SK-N-MC (cell line): ENCODE results near the gene IFITM2.
A peak's percentile ranks its signal among the peaks of the same experiment; 100 is the strongest.
"Not testable (repeated sequence)": the region's sequence is repeated elsewhere in the genome, so short reads cannot be mapped to it uniquely, and the experiment has no call there.

Experiments
- DNase-seq: peaks from one replicate; pipeline ENCODE4 v3.0.0-alpha.2; 2011; ENCODE audit warnings: low read depth, low spot score
- H3K27ac ChIP-seq: fragments of 200-600 bp; sonication (generic); 2 replicates; pipeline ENCODE4 v1.5.1; 2016; ENCODE audit warnings: mixed run types
- H3K36me3 ChIP-seq: fragments of 200-600 bp; sonication (generic); 2 replicates; pipeline ENCODE4 v1.6.1; 2017; ENCODE audit warnings: antibody characterized with exemption, low read length, mixed read lengths; ENCODE audit not compliant: insufficient read depth
- H3K4me3 ChIP-seq: fragments of 200-600 bp; sonication (generic); 2 replicates; pipeline ENCODE4 v1.5.1; 2016
- H3K9ac ChIP-seq: fragments of 200-600 bp; sonication (generic); 2 replicates; pipeline ENCODE4 v1.8.0; 2017; ENCODE audit warnings: mixed run types, mixed read lengths; ENCODE audit not compliant: insufficient read length
- H3K9me3 ChIP-seq: fragments of 200-600 bp; sonication (generic); 2 replicates; pipeline ENCODE4 v1.6.1; 2017; ENCODE audit warnings: low read depth, mild to moderate bottlenecking, antibody characterized with exemption, low read length, moderate library complexity, mixed read lengths
- EZH2 ChIP-seq: fragments of 200-600 bp; sonication (generic); IDR thresholded peaks from one replicate; pipeline ENCODE4 v1.6.1; 2017; ENCODE audit warnings: antibody characterized with exemption
- FOXP2 ChIP-seq: optimal IDR thresholded peaks from 2 replicates; pipeline ENCODE3; 2011; ENCODE audit warnings: mild to moderate bottlenecking, moderate library complexity; ENCODE audit not compliant: insufficient read depth; ENCODE audit errors: extremely low read length, control extremely low read depth
- POLR2AphosphoS5 ChIP-seq: IDR thresholded peaks from 2 replicates; pipeline ENCODE4 v1.6.1; 2012; ENCODE audit warnings: mild to moderate bottlenecking, low read depth, low read length, borderline replicate concordance

Gene IFITM2

GRCh38 chr11:304061-304506 lies 3.5 kb upstream of the IFITM2 start:
- no peak for DNase-seq
- H3K9ac ChIP-seq, result no peak overlapping the region
- H3K9me3 ChIP-seq, result no peaks in the 10 kb centered on the region
- H3K27ac ChIP-seq, result no peak overlapping the region
- no peak overlapping the region for H3K4me3 ChIP-seq
- H3K36me3 ChIP-seq, result no peaks in the 10 kb centered on the region
- TF ChIP-seq FOXP2, result no peak
- TF ChIP-seq POLR2AphosphoS5, result no peak
- no peak for TF ChIP-seq EZH2

DNA sequence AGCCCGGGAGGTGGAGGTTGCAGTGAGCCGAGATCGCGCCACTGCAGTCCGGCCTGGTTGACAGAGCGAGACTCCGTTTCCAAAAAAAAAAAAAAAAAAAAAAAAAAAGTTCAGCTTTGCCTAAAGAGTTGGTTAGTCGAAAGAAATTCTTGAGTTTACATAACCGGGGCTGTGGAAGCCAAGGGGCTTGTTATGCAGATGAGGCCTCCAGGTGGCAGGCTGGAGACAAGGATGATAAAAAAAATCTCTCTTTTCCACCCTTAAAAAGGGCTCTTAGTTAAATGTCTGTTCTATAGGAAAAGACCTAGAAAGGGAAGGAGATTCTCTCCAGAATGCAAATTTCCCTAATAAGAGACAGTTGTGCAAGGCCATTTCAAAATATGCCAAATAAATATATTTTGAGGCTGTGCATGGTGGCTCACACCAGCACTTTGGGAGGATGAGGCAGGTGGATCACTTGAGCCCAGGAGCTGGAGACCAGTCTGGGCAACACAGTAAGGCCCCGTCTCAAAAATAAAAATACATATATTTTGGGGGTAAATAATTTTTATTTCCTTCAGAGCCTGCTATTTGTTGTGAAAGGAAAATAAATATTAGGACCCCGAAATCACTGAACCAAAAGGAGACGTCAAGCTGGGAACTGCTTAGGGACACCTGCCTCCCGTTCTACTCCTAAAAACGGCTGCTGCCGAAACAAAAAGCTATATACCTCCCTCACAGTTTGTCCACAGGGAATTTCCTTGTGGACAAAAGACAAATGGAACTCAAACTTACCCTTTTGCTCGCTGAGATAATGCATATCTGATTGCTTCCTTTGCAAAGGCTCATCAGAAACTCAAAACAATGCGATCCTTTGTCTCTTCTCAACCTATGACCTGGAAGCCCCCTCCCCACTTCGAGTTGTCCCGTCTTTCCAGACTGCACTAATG lies 2.4 kb upstream of the IFITM2 start:
- Histone ChIP-seq H3K36me3 (no peaks in the 10 kb centered on the region), H3K27ac (0 out of 2 replicates have a peak overlapping the region, but pooled peaks have one; percentile 4), H3K9me3 (no peaks in the 10 kb centered on the region), H3K4me3 (no peak overlapping the region), H3K9ac (no peak overlapping the region)
- TF ChIP-seq EZH2 (no peak), FOXP2 (no peak), POLR2AphosphoS5 (no peak)
- peak; percentile 59 for DNase-seq

- Histone ChIP-seq H3K36me3 (no peaks in the 10 kb centered on the region), H3K27ac (peak overlapping the region; percentile 4; the same call in 1 of the 2 replicates), H3K4me3 (no peak overlapping the region), H3K9me3 (no peaks in the 10 kb centered on the region), H3K9ac (no peak overlapping the region)
- no peak for DNase-seq
- TF ChIP-seq POLR2AphosphoS5 (no peak), EZH2 (no peak), FOXP2 (no peak)
Measured at GRCh38 chr11:305844-306211, 1.8 kb upstream of the IFITM2 start.

DNA sequence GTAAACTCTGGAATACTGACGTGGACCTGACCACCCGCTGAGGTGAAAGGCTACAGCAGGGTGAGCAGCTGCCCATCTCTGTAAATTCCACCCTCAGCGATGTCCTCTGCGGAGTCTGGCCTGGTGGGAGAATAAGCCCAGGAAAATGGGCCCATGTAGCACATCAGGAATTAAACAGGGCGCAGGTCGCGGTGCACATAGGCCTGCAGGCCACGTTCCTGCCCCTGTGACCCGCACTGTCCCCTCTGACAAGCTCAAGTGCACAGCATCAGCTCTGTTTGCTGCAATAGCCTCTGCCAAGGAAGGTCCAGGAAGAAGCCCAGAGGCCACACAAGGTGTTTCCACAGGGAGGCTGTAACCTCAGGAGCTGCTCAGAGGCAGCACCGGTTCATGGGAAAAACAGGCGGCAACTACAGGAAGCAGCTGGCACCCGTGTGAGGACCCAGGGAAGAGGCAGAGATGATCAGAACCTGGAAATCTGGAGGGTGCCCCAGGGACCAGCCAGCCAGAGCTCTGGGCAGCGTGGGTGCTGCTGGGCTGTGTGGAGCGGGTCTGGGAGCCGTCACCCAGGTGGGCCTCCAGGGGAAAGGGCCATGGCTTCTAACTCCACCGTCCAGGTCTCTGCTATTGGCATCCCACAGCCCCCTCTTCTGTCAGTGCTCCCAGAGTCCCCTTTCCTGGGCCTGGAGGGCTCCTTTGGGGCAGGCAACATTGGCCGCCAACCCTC lies 808 bp upstream of the IFITM2 start:
- no peak overlapping the region for H3K9ac ChIP-seq
- no peak for TF ChIP-seq EZH2
- no peak for TF ChIP-seq FOXP2
- no peak for TF ChIP-seq POLR2AphosphoS5
- H3K36me3 ChIP-seq, result no peaks in the 10 kb centered on the region
- no peak overlapping the region for H3K27ac ChIP-seq
- no peaks in the 10 kb centered on the region for H3K9me3 ChIP-seq
- DNase-seq, result no peak
- H3K4me3 ChIP-seq, result no peak overlapping the region

DNA sequence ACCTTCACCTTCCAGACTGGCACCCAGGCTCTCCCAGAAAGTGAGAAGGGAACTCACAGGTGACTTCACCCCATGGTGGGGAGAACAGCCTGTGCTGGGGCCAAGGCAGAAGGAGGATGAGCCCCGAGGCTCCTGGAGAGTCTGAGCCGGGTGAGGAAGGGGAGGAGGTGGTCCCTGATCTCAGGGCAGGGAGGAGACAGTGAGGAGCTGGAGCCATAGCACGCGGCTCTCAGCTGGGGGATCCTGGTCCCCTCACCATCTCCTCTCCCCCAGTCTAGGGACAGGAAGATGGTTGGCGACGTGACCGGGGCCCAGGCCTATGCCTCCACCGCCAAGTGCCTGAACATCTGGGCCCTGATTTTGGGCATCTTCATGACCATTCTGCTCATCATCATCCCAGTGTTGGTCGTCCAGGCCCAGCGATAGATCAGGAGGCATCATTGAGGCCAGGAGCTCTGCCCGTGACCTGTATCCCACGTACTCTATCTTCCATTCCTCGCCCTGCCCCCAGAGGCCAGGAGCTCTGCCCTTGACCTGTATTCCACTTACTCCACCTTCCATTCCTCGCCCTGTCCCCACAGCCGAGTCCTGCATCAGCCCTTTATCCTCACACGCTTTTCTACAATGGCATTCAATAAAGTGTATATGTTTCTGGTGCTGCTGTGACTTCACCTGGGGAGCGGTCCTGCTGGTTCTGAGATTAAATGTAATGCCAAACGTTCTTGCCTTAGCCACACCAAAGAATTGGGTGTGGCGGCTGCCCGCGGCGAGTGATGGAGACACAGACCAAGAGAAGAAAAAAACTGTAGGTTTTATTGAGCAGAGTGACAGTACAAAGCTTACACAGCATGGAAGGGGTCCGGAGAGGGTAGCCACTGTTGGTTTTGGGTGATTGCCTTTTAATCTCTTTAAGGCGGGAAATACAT lies 1.4 kb downstream of the IFITM2 start:
- H3K4me3 ChIP-seq, result peak overlapping the region; percentile 68; the same call in 1 of the 2 replicates
- not testable (repeated sequence) for H3K36me3 ChIP-seq, DNase-seq, H3K9me3 ChIP-seq, H3K9ac ChIP-seq
- H3K27ac ChIP-seq, result peak overlapping the region; percentile 29; the same call in 1 of the 2 replicates

GRCh38 chr11:309979-310572 lies 2.5 kb downstream of the IFITM2 start:
- peak overlapping the region; percentile 29; the same call in 1 of the 2 replicates for H3K27ac ChIP-seq

GRCh38 chr11:311013-311748 lies 3.6 kb downstream of the IFITM2 start:
- DNase-seq, H3K9ac ChIP-seq, H3K4me3 ChIP-seq, H3K9me3 ChIP-seq, H3K27ac ChIP-seq, H3K36me3 ChIP-seq: not testable (repeated sequence)

More at GRCh38 chr11:309979-310572, 2.5 kb downstream of the IFITM2 start:
- not testable (repeated sequence) for H3K36me3 ChIP-seq, H3K9me3 ChIP-seq, DNase-seq
- peak overlapping the region; percentile 68 for H3K4me3 ChIP-seq
- H3K9ac ChIP-seq, result peak overlapping the region; percentile 32
